Liver (tissue), 3 donors: Measurements from ENCODE around the gene ACKR2.

Experiments used
- CTCF ChIP-seq: fragments of 150-350 bp; IDR thresholded peaks from 2 replicates; pipeline ENCODE4 v1.5.1; 2017; ENCODE audit warnings: improper control_type of control experiment, low read depth, low read length; ENCODE audit not compliant: missing input control
- HNF4A ChIP-seq, 2 donors: conservative IDR thresholded peaks; 2 replicates each; pipeline ENCODE4 v1.6.1; 2016; ENCODE audit warnings: antibody characterized with exemption in 2 of 2, mild to moderate bottlenecking in 2 of 2
- NR2F2 ChIP-seq: IDR thresholded peaks from 2 replicates; pipeline ENCODE4 v1.6.1; 2016; ENCODE audit warnings: antibody characterized with exemption
- RXRA ChIP-seq, 2 donors: IDR thresholded peaks; 2 replicates each; pipeline ENCODE4 v1.6.1; 2017 to 2018; ENCODE audit warnings: antibody characterized with exemption in 2 of 2, mild to moderate bottlenecking in 1 of 2
- SP1 ChIP-seq: IDR thresholded peaks from 2 replicates; pipeline ENCODE4 v1.6.1; 2018; ENCODE audit warnings: antibody characterized with exemption, mild to moderate bottlenecking
- TF ChIP-seq, protein P1 (sequence below): IDR thresholded peaks from 2 replicates; pipeline ENCODE4 v1.6.1; 2016; ENCODE audit warnings: antibody characterized with exemption
- donor health status: healthy.
- donor health status: healthy.

GRCh38 chr3:42769477-42770131, 39.6 kb upstream of the ACKR2 start:
- TF ChIP-seq CTCF (no peak), SP1 (no peak), NR2F2 (no peak), RXRA (IDR thresholded peaks at IDR 0.05) (no peak), HNF4A (conservative IDR thresholded peaks at IDR 0.05) (no peak)
- TF ChIP-seq, protein P1, sequence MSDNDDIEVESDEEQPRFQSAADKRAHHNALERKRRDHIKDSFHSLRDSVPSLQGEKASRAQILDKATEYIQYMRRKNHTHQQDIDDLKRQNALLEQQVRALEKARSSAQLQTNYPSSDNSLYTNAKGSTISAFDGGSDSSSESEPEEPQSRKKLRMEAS: no peak
